ENCODE data around the gene CCDC148. TPM values are rescaled to one million over a fixed set of nuclear protein-coding genes. Genes with fewer than 3 reads are reported as not detected.

Gene CCDC148
- polyA plus RNA-seq, 2 of the 4 experiments (the other 2 are of a cell fraction), result 0.41 to 0.85 TPM

DNA sequence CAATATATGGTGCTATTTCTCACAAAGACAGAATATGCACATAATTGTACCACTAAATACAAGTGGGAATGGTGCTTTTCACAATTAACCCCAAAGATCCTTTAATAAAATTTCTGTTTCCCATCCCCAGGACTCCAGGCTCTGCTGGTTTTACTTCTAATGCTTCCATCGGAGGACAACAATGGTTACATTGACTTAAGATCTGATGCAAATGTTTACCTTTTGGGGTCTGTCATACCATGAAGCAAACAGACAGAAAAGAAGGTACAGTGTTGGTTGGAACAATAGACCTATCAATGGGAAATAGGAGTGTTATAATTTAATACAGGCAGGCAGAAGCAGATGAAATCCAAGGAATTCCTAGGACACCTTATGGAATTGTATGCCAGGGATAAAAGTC lies 249.2 kb downstream of the CCDC148 start (continued):
- TF ChIP-seq, protein P1, sequence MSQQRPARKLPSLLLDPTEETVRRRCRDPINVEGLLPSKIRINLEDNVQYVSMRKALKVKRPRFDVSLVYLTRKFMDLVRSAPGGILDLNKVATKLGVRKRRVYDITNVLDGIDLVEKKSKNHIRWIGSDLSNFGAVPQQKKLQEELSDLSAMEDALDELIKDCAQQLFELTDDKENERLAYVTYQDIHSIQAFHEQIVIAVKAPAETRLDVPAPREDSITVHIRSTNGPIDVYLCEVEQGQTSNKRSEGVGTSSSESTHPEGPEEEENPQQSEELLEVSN (IDR thresholded peaks at IDR 0.05; ENCODE audit: borderline replicate concordance, low read depth), result no peak
- TF ChIP-seq BHLHE40 (IDR thresholded peaks at IDR 0.05; ENCODE audit: low read depth, low read length) (no peak), EP300 (IDR thresholded peaks at IDR 0.05) (no peak)

DNA sequence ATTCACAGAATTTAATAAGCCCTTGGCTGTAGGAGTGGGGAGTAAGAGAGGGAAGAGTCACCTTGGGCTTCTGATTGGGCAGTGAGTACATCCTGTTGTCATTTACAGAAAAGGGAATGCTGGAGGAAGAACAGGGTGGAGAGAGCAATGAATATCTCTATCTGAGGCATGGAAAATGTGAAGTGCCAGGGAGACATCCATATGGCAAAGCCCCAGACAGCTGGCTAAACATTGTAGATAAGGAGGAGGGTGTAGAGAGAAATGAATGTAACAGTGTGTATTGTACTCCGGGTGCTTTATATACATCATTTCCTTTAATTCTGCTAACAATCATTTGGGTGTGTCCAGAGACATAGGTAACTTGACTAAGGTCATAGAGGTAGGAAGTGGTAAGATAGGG lies 251.3 kb downstream of the CCDC148 start:
- no peaks in the 10 kb centered on the region for H3K9me3 ChIP-seq
- H3K4me1 ChIP-seq, result peaks cover 5% of the 10 kb centered on the region; the same call in 1 of the 3 replicates
- POLR2A ChIA-PET, result no interaction called here
- no peak overlapping the region for H3K27ac ChIP-seq
- FAIRE-seq (no peak), DNase-seq (ENCODE audit: low read depth in 1 of 2, low spot score in 1 of 2) (no peak), ATAC-seq (no peak)
- no peak overlapping the region for H3K4me3 ChIP-seq
- TF ChIP-seq MAX (IDR thresholded peaks at IDR 0.05) (no peak), POLR2AphosphoS2 (conservative IDR thresholded peaks at IDR 0.05; ENCODE audit: low read length) (no peak), JUN (IDR thresholded peaks at IDR 0.05) (no peak), POLR2A (IDR thresholded peaks at IDR 0.05; ENCODE audit: low read length) (no peak), ZFP36 (IDR thresholded peaks at IDR 0.05; ENCODE audit: borderline replicate concordance, partially characterized antibody) (no peak), USF2 (IDR thresholded peaks at IDR 0.05) (no peak), EP300 (IDR thresholded peaks at IDR 0.05) (no peak), RFX5 (IDR thresholded peaks at IDR 0.05) (no peak), ATOH8 (CRISPR knock-in tag; IDR thresholded peaks at IDR 0.05; ENCODE audit: low read depth) (no peak)
- TF ChIP-seq, protein P1 (IDR thresholded peaks at IDR 0.05; ENCODE audit: borderline replicate concordance, low read depth), result no peak
- no peak overlapping the region for H3K4me2 ChIP-seq
- CTCF ChIA-PET, result no interaction called here
- WGBS (ENCODE audit: missing lambda C conversion rate), result 15% methylated on average over 1 of the region's 1 CpG

DNA sequence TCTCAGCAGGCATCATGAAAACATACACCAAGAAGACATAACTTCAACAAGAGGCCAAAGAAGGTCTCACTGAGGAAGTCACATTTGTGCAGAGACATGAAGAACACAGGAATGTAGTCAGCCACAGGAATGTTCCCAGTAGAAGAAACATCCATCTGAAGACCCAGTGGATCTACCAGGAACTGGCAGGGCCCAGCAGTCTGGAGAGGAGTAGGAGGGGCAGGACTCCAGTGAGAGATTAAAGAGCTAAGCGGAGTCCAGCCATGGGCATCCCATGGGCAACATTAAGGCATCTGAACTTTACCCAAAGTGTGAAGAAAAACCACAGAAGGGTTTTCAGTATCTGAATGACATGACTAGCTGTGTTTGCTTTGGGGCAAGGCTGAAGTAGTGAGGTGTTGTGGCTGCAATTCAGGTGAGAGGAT lies 251.8 kb downstream of the CCDC148 start:
- DNase-seq (ENCODE audit: low read depth in 1 of 2, low spot score in 1 of 2), result no peak
- TF ChIP-seq ATOH8 (CRISPR knock-in tag; IDR thresholded peaks at IDR 0.05; ENCODE audit: low read depth) (no peak), HEYL (CRISPR knock-in tag; IDR thresholded peaks at IDR 0.05) (no peak), JUN (IDR thresholded peaks at IDR 0.05) (no peak), FOXS1 (CRISPR knock-in tag; IDR thresholded peaks at IDR 0.05) (no peak)
- no peak overlapping the region for H3K4me3 ChIP-seq
- no peak overlapping the region for H3K27ac ChIP-seq
- H3K4me1 ChIP-seq, result peaks cover 5% of the 10 kb centered on the region; the same call in 1 of the 3 replicates
- H3K4me2 ChIP-seq, result no peak overlapping the region
- no peaks in the 10 kb centered on the region for H3K9me3 ChIP-seq
- ATAC-seq, result no peak
- no peak for FAIRE-seq
- CTCF ChIA-PET, result no interaction called here
- WGBS (ENCODE audit: missing lambda C conversion rate), result 95% methylated on average over 1 of the region's 1 CpG
- POLR2A ChIA-PET, result no interaction called here

DNA sequence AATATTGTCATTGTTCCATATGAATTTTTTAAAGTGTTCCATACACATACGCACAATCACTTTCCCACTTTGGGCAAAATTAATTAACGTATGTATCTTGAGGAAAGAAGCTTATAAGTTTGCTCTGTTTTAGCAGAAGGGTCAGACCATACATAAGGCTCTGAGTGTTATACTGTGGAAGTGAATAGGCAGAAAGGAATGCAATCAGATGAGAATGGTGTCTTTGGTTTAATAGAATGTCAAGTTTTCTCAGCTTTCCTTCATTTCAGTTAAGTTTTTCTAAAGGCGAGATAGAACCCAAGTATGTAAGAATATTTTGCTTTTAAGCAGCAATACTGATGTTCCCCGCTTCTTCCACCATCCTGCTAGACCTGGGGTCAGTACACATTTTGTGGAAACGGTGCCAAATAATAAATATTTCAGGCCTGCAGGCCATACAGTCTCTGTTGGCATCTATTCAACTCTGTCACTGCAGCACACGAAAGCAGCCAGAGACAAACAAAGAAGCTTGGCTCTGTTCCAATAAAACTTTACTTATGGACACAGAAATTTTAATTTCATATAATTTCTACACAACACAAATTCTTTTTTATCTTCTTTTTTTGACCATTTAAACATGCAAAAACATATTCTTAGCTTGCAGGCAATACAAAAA lies 254.3 kb downstream of the CCDC148 start:
- TF ChIP-seq RFX5 (IDR thresholded peaks at IDR 0.05), result no peak
- WGBS (ENCODE audit: missing lambda C conversion rate), result 58% methylated on average over 6 of the region's 6 CpGs
- Histone ChIP-seq H3K27ac (no peak overlapping the region), H3K4me3 (no peak overlapping the region), H3K9me3 (no peaks in the 10 kb centered on the region), H3K4me1 (peaks cover 5% of the 10 kb centered on the region; the same call in 1 of the 3 replicates), H3K4me2 (no peak overlapping the region; the same call in 2 of the 3 replicates)
- FAIRE-seq (no peak), DNase-seq (ENCODE audit: low read depth in 1 of 2, low spot score in 1 of 2) (no peak), ATAC-seq (no peak)
- POLR2A ChIA-PET, result no interaction called here
- CTCF ChIA-PET, result interaction anchor here (1.6 kb wide), 1 partner anchor 168 kb away, joined by 4 read pairs; no protein-coding TSS in a partner anchor
